Mammary epithelial cell (primary cell): Measurements from ENCODE around the gene MYLK.

Source experiments
- EZH2 ChIP-seq: IDR thresholded peaks from 2 replicates; pipeline ENCODE4 v1.6.1; 2012; ENCODE audit warnings: low read length, inconsistent platforms, borderline replicate concordance
- TF ChIP-seq, protein P1 (sequence below), 2 donors: IDR thresholded peaks in 1 of 2; conservative IDR thresholded peaks in 1 of 2; 2 replicates each; pipeline ENCODE4 v1.5.1; 2011 to 2012; ENCODE audit warnings: inconsistent platforms in 2 of 2, low read length in 2 of 2, mild to moderate bottlenecking in 2 of 2, control low read depth in 1 of 2, low read depth in 1 of 2; ENCODE audit not compliant: insufficient read depth in 1 of 2; ENCODE audit errors: extremely low read depth in 1 of 2

DNA sequence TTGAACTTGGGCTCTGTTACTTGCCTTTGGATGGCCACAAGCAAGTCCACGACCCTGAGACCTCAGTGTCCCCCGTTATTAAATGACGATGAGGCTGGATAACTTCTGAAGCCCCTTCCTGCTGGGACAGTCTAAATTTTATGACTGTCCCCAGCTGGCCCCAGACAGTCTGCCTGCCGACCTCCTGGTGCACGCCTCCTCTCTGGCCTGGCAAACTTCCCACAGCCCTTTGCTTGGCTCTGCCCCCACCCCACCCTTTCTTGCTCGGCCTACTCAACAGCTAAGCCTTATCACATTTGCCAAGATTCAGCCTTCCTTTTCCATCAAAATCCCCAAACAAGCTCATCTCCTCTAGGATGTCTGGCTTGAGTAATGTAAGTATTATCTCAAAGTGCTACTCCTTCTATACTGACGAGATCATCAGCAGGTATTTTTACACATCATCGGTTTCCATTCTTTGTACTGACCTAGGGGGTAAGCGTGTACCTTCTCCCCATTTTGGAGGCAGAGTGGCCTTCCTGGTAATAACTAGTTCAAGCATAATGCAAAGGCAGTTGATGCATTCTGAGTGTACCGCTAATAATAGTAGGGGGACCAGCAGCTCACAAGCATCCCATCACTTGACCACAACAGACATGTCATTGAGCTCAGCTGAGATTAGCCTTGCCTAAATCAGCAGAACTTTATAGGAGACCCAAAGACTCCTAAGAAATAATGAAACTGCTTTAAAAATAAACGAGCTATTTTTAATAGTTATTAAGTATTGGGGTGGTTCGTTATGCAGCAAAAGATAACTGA lies 178.4 kb downstream of the MYLK start:
- TF ChIP-seq, protein P1, sequence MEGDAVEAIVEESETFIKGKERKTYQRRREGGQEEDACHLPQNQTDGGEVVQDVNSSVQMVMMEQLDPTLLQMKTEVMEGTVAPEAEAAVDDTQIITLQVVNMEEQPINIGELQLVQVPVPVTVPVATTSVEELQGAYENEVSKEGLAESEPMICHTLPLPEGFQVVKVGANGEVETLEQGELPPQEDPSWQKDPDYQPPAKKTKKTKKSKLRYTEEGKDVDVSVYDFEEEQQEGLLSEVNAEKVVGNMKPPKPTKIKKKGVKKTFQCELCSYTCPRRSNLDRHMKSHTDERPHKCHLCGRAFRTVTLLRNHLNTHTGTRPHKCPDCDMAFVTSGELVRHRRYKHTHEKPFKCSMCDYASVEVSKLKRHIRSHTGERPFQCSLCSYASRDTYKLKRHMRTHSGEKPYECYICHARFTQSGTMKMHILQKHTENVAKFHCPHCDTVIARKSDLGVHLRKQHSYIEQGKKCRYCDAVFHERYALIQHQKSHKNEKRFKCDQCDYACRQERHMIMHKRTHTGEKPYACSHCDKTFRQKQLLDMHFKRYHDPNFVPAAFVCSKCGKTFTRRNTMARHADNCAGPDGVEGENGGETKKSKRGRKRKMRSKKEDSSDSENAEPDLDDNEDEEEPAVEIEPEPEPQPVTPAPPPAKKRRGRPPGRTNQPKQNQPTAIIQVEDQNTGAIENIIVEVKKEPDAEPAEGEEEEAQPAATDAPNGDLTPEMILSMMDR (conservative IDR thresholded peaks at IDR 0.05 in 1 of 2, IDR thresholded peaks at IDR 0.05 in 1 of 2; ENCODE audit: extremely low read depth in 1 of 2, insufficient read depth in 1 of 2, low read depth in 1 of 2, low read length in 2 of 2), result no peak
- TF ChIP-seq EZH2, result no peak
